ENCODE data around the gene SLC39A1.

SLC39A1 gene

DNA sequence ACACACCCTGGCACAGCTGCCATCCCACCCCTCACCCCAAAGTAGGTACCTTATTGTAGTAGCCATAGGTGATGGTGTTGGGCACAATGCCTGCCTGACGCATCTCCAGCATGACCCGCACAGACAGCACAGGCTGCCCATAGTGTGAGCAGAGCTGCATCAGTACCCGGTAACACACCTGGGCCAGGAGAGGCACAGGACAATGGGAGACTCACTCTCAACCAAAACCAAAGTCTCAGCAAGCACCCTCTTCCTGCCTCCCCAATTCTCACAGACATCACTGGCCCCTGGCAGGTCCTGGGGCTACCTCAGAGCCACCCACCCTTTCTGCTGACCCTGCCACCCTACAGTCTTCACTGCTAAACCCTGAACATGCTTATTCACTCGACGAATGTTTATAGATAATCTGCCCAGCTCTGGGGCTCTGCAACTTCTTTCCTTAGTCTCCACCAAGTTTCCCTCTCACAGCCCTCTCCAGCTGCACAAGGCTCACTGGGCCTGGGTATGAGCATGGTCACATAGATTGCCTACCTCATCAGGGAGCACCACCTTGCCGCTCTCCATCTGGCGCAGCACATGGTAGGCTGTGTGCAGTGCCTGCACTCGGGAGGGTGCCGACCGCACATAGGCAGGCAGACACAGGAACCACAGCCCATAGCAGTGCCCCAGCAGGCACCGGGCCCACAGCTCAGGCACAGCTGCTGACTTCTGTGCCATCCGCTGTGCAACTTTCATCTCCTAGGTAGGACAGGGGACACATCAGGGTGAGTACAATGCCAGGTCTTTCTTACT lies 27.1 kb downstream of the SLC39A1 start:
- no peak for FAIRE-seq
- TF ChIP-seq TAF1 (IDR thresholded peaks at IDR 0.05; ENCODE audit: low read depth, low read length): no peak
- TF ChIP-seq PAX5 (IDR thresholded peaks at IDR 0.05; ENCODE audit: insufficient read depth, low read length, severe bottlenecking): no peak
- no peak for TF ChIP-seq SPI1 (IDR thresholded peaks at IDR 0.05; ENCODE audit: low read depth, low read length)
- no peak for TF ChIP-seq POLR2A (IDR thresholded peaks at IDR 0.05; ENCODE audit: low read depth, low read length)
- TF ChIP-seq POLR2AphosphoS5 (IDR thresholded peaks at IDR 0.05; ENCODE audit: low read depth, low read length): no peak
- no peak for TF ChIP-seq POU2F2 (IDR thresholded peaks at IDR 0.05; ENCODE audit: low read depth, low read length)
- DNase-seq (ENCODE audit: insufficient read length, low spot score): no peak

DNA sequence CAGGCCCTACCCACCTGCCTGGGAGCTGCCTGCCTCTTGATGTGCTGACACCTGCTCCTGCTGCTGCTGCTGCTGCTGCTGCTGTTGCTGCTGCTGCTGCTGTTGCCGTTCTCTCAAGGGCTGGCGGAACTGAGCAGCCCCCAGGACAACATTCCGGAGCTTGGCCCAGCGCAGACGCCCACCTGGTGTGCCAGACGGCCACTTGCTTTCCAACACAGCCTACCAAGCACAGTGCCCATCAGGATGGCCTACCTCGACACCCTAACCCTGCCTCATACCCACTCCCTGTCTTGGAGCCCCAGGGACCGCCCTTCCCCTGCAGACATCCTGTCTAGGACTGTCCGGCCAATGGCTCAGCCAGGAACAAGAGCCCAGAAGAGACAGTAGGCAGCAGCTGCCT lies 28.6 kb downstream of the SLC39A1 start:
- FAIRE-seq (no peak), DNase-seq (ENCODE audit: insufficient read length, low spot score) (no peak)
- TF ChIP-seq TAF1 (IDR thresholded peaks at IDR 0.05; ENCODE audit: low read depth, low read length): no peak
- no peak for TF ChIP-seq POLR2A (IDR thresholded peaks at IDR 0.05; ENCODE audit: low read depth, low read length)
- no peak for TF ChIP-seq PAX5 (IDR thresholded peaks at IDR 0.05; ENCODE audit: insufficient read depth, low read length, severe bottlenecking)
- no peak for TF ChIP-seq POU2F2 (IDR thresholded peaks at IDR 0.05; ENCODE audit: low read depth, low read length)
- TF ChIP-seq POLR2AphosphoS5 (IDR thresholded peaks at IDR 0.05; ENCODE audit: low read depth, low read length): no peak
- TF ChIP-seq SPI1 (IDR thresholded peaks at IDR 0.05; ENCODE audit: low read depth, low read length): no peak

DNA sequence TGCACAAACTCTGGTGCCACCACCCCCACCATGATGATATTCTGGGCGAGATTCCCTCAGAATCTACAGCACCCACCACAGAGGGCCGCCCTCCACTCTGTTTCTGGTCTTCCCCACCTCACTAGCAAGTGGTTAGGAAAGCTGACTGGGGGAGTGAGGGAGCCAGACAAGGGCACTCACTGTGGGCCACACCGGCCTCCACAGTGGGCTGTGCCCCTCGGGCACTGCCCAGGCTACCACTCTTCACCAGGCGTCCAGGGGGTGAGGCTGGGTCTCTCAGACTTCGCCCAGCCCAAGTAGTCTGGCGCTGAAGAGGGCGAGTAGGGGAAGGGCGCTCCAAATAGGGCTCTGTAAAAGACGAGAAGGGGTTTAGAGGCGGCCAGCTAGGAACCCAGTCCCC lies 29.4 kb downstream of the SLC39A1 start:
- no peak for FAIRE-seq
- DNase-seq (ENCODE audit: insufficient read length, low spot score): no peak
- TF ChIP-seq PAX5 (IDR thresholded peaks at IDR 0.05; ENCODE audit: insufficient read depth, low read length, severe bottlenecking) (no peak), TAF1 (IDR thresholded peaks at IDR 0.05; ENCODE audit: low read depth, low read length) (no peak), POLR2A (IDR thresholded peaks at IDR 0.05; ENCODE audit: low read depth, low read length) (no peak), POLR2AphosphoS5 (IDR thresholded peaks at IDR 0.05; ENCODE audit: low read depth, low read length) (no peak), POU2F2 (IDR thresholded peaks at IDR 0.05; ENCODE audit: low read depth, low read length) (no peak), SPI1 (IDR thresholded peaks at IDR 0.05; ENCODE audit: low read depth, low read length) (no peak)

DNA sequence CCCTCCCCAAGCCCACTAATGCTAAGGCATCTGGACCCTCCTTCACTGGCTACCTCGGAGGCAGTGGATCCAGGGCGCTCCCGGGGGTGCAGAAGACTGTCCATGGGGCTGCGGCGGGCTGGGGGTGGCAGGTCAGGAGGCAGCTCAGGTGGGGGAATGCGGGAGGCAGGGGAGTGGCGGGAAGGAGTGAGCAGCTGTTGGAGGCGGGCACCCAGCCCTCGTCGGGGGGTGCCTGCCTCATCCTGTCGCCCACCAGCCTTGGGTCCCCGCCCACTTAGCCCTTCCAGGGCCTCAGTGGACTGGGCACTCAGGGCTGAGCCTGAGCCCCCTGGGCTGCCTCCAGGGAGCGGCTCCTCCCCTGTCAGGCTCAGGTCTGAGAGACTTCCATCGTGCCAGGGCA lies 29.9 kb downstream of the SLC39A1 start:
- FAIRE-seq (no peak), DNase-seq (ENCODE audit: insufficient read length, low spot score) (no peak)
- TF ChIP-seq TAF1 (IDR thresholded peaks at IDR 0.05; ENCODE audit: low read depth, low read length) (no peak), SPI1 (IDR thresholded peaks at IDR 0.05; ENCODE audit: low read depth, low read length) (no peak), POLR2A (IDR thresholded peaks at IDR 0.05; ENCODE audit: low read depth, low read length) (no peak), POLR2AphosphoS5 (IDR thresholded peaks at IDR 0.05; ENCODE audit: low read depth, low read length) (no peak), POU2F2 (IDR thresholded peaks at IDR 0.05; ENCODE audit: low read depth, low read length) (no peak), PAX5 (IDR thresholded peaks at IDR 0.05; ENCODE audit: insufficient read depth, low read length, severe bottlenecking) (no peak)

- FAIRE-seq (no peak), DNase-seq (ENCODE audit: insufficient read length, low spot score) (no peak)
- TF ChIP-seq TAF1 (IDR thresholded peaks at IDR 0.05; ENCODE audit: low read depth, low read length) (no peak), POU2F2 (IDR thresholded peaks at IDR 0.05; ENCODE audit: low read depth, low read length) (no peak)
Observed at GRCh38 chr1:153932156-153933131, 30.9 kb downstream of the SLC39A1 start.

- DNase-seq (ENCODE audit: insufficient read length, low spot score) (no peak), FAIRE-seq (no peak)
- TF ChIP-seq SPI1 (IDR thresholded peaks at IDR 0.05; ENCODE audit: low read depth, low read length) (no peak), POLR2A (IDR thresholded peaks at IDR 0.05; ENCODE audit: low read depth, low read length) (no peak), POU2F2 (IDR thresholded peaks at IDR 0.05; ENCODE audit: low read depth, low read length) (no peak), PAX5 (IDR thresholded peaks at IDR 0.05; ENCODE audit: insufficient read depth, low read length, severe bottlenecking) (no peak), TAF1 (IDR thresholded peaks at IDR 0.05; ENCODE audit: low read depth, low read length) (no peak), POLR2AphosphoS5 (IDR thresholded peaks at IDR 0.05; ENCODE audit: low read depth, low read length) (no peak)
Observed at GRCh38 chr1:153929981-153930948, 33.1 kb downstream of the SLC39A1 start.

DNA sequence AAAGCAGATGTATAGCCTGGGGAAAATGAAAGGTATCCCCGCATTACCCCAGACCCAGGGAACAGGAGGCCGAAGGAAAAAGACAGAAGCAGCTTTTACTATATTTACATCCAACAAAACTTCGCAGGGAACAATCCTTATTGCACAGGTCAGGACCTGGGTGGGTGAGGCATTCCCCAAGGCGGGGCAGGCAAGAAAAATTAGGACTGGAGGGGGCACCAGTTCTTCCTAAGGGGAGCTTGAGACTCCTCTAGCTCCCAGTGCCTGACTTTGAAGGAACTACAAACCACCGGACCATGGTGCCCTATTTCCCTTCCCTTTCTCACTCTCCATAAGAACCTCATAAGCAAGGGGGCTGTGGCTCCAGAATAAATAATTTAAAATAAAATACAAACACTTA lies 33.9 kb downstream of the SLC39A1 start:
- FAIRE-seq: no peak
- no peak for DNase-seq (ENCODE audit: insufficient read length, low spot score)
- no peak for TF ChIP-seq POLR2A (IDR thresholded peaks at IDR 0.05; ENCODE audit: low read depth, low read length)
- no peak for TF ChIP-seq POLR2AphosphoS5 (IDR thresholded peaks at IDR 0.05; ENCODE audit: low read depth, low read length)
- no peak for TF ChIP-seq POU2F2 (IDR thresholded peaks at IDR 0.05; ENCODE audit: low read depth, low read length)
- TF ChIP-seq TAF1 (IDR thresholded peaks at IDR 0.05; ENCODE audit: low read depth, low read length): no peak

DNA sequence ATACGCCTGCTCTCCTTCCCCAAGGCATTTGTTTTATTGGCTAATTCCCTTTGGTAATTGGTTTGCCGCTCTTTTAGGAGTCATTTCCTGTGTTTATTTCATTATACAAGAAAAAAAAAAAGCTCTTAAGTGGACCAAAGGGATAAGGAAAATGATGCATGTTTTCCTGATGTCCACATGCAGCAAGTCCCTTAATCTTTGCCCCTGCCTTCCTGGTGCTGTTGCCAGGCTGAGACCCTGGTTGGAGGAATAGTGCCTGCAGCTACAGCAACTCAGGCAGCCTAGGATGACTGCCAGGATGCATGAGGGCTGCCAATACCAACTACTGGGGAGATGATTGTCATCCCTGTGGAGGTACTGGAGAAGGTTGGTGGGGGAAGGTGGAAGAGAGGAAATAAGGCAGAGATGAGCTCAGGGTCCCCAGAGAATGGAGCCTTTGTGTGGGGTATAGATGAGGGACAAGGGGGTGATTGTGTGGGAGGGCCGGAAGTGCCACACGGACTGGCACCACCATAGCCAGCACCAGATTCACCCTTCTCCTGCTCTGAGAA lies 34.5 kb downstream of the SLC39A1 start:
- DNase-seq (ENCODE audit: insufficient read length, low spot score) (no peak), FAIRE-seq (no peak)
- TF ChIP-seq PAX5 (IDR thresholded peaks at IDR 0.05; ENCODE audit: insufficient read depth, low read length, severe bottlenecking): no peak
- TF ChIP-seq TAF1 (IDR thresholded peaks at IDR 0.05; ENCODE audit: low read depth, low read length): no peak

Data from GM12891 (cell line).